Vagina (tissue), 2 donors: ENCODE results near the gene SERPINA5.
A peak's percentile ranks its signal among the peaks of the same experiment; 100 is the strongest.

Source experiments
- CTCF ChIP-seq, 3 experiments: fragments of 450-650 bp in 2 of 3; fragments of 200-600 bp in 1 of 3; sonication (generic) in 1 of 3; IDR thresholded peaks; one replicate each; pipeline ENCODE4 v1.5.1; 2017 to 2019; ENCODE audit warnings: antibody characterized with exemption in 3 of 3, mild to moderate bottlenecking in 2 of 3, moderate library complexity in 2 of 3
- POLR2AphosphoS5 ChIP-seq, 2 donors: sonication (generic); formaldehyde crosslinking; IDR thresholded peaks; one replicate each; pipeline ENCODE4 v1.9.0; 2017; ENCODE audit warnings: antibody characterized with exemption in 2 of 2, mild to moderate bottlenecking in 2 of 2, low read depth in 1 of 2; ENCODE audit not compliant: insufficient read depth in 1 of 2

GRCh38 chr14:94598816-94599655 lies 17.8 kb downstream of the SERPINA5 start:
- TF ChIP-seq CTCF (IDR thresholded peaks at IDR 0.05) (no peak), POLR2AphosphoS5 (IDR thresholded peaks at IDR 0.05; ENCODE audit: insufficient read depth in 1 of 2, low read depth in 1 of 2) (peak; percentile 75 to 93)
